B cell (primary cell): Measurements from ENCODE around the gene IPO11. TPM values are rescaled to one million over a fixed set of nuclear protein-coding genes. Genes with fewer than 3 reads are reported as not detected.
"Not testable (repeated sequence)": the region's sequence is repeated elsewhere in the genome, so short reads cannot be mapped to it uniquely, and the experiment has no call there.

ENCODE experiments used
- ATAC-seq: fragments of 200-7000 bp; cut with Tn5 transposase; one replicate; pipeline ENCODE4 v1.10.0; 2021; ENCODE audit warnings: low read depth, mild to moderate bottlenecking, moderate number of reproducible peaks, moderate library complexity
- CTCF ChIA-PET: fragments of 350-600 bp; sonication (Branson Sonifier 250); formaldehyde crosslinking; loops from one replicate; lab custom pipeline; 2021; ENCODE audit warnings: antibody characterized with exemption, inconsistent platforms; lab: Charles Lee
- POLR2A ChIA-PET: fragments of 350-600 bp; sonication (Branson Sonifier 250); formaldehyde crosslinking; loops from one replicate; lab custom pipeline; 2021; ENCODE audit warnings: antibody characterized with exemption; lab: Charles Lee
- DNase-seq: peaks from one replicate; pipeline ENCODE4 v3.0.0; 2013
- H2AFZ ChIP-seq: 2 replicates; pipeline ENCODE4 v1.6.1; 2012; ENCODE audit warnings: mild to moderate bottlenecking, low read depth, low read length; ENCODE audit not compliant: insufficient read depth, poor library complexity, severe bottlenecking
- H3K27ac ChIP-seq, 2 donors: 1 replicate in 1 of 2; 2 replicates in 1 of 2; pipeline ENCODE4 v1.5.1; 2012 to 2013; ENCODE audit warnings: low read length in 2 of 2, mild to moderate bottlenecking in 2 of 2, moderate library complexity in 1 of 2
- H3K27me3 ChIP-seq, 4 experiments: fragments of 200-600 bp in 1 of 4; sonication (generic) in 1 of 4; replicated peaks in 1 of 4; 1 replicate in 2 of 4; 2 replicates in 2 of 4; pipeline versions ENCODE4 v1.6.1 to v1.7.0; 2013 to 2016; ENCODE audit warnings: low read length in 3 of 4, mild to moderate bottlenecking in 2 of 4, mixed read lengths in 1 of 4, moderate library complexity in 1 of 4; ENCODE audit not compliant: insufficient read depth in 4 of 4, control insufficient read depth in 3 of 4; ENCODE audit errors: control extremely low read depth in 1 of 4
- H3K36me3 ChIP-seq, 2 experiments: replicated peaks in 1 of 2; 1 replicate in 1 of 2; 2 replicates in 1 of 2; pipeline versions ENCODE4 v1.6.1 to v1.7.1; 2013; ENCODE audit warnings: low read length in 1 of 2; ENCODE audit not compliant: insufficient read depth in 2 of 2, control insufficient read depth in 1 of 2; ENCODE audit errors: control extremely low read depth in 1 of 2, extremely low read depth in 1 of 2
- H3K4me1 ChIP-seq, 2 donors: fragments of 200-600 bp in 1 of 2; sonication (generic) in 1 of 2; 1 replicate in 1 of 2; 2 replicates in 1 of 2; pipeline versions ENCODE4 v1.5.1 to v1.6.1; 2013 to 2017; ENCODE audit warnings: low read length in 2 of 2; ENCODE audit not compliant: control insufficient read depth in 2 of 2, insufficient read depth in 2 of 2
- H3K4me2 ChIP-seq: replicated peaks from 2 replicates; pipeline ENCODE3; 2012; ENCODE audit warnings: mild to moderate bottlenecking, low read depth, low read length; ENCODE audit not compliant: poor library complexity, severe bottlenecking
- H3K4me3 ChIP-seq, 5 experiments: fragments of 200-600 bp in 1 of 5; sonication (generic) in 1 of 5; 1 replicate in 3 of 5; 2 replicates in 2 of 5; pipeline versions ENCODE4 v1.5.1 to v1.7.0; 2011 to 2016; ENCODE audit warnings: low read length in 4 of 5, mild to moderate bottlenecking in 4 of 5, low read depth in 2 of 5, control low read depth in 1 of 5, moderate library complexity in 1 of 5; ENCODE audit not compliant: insufficient read depth in 1 of 5; ENCODE audit errors: control extremely low read depth in 1 of 5, extremely low read depth in 1 of 5
- H3K79me2 ChIP-seq: fragments of 200-600 bp; sonication (generic); one replicate; pipeline ENCODE4 v1.6.0; 2016; ENCODE audit warnings: low read length; ENCODE audit not compliant: control insufficient read depth, insufficient read depth
- H3K9ac ChIP-seq: fragments of 200-600 bp; sonication (generic); 2 replicates; pipeline ENCODE4 v1.6.1; 2017; ENCODE audit warnings: mild to moderate bottlenecking, low read length, moderate library complexity
- H3K9me3 ChIP-seq, 3 donors: one replicate each; pipeline versions ENCODE4 v1.6.1 to v1.7.1; 2013; ENCODE audit warnings: low read length in 2 of 3; ENCODE audit not compliant: control insufficient read depth in 2 of 3, insufficient read depth in 1 of 3; ENCODE audit errors: control extremely low read depth in 1 of 3
- H4K20me1 ChIP-seq: 2 replicates; pipeline ENCODE4 v1.6.0; 2012; ENCODE audit warnings: mild to moderate bottlenecking, low read length; ENCODE audit not compliant: insufficient read depth, control insufficient read depth, poor library complexity, severe bottlenecking
- H3K27ac Mint-ChIP-seq: one replicate; pipeline ENCODE4 v1.8.0; 2021; ENCODE audit warnings: mixed read lengths
- H3K27me3 Mint-ChIP-seq: one replicate; pipeline ENCODE4 v1.8.0; 2021; ENCODE audit warnings: mixed read lengths
- H3K4me1 Mint-ChIP-seq: one replicate; pipeline ENCODE4 v1.8.0; 2021; ENCODE audit warnings: mixed read lengths
- H3K4me3 Mint-ChIP-seq: one replicate; pipeline ENCODE4 v1.8.0; 2021; ENCODE audit warnings: mixed read lengths
- H3K9me3 Mint-ChIP-seq: one replicate; pipeline ENCODE4 v1.8.0; 2022; ENCODE audit warnings: mixed read lengths; ENCODE audit not compliant: insufficient read depth
- CTCF ChIP-seq: fragments of 200-600 bp; IDR thresholded peaks from one replicate; pipeline ENCODE4 v1.8.0; 2022; ENCODE audit warnings: antibody characterized with exemption, mild to moderate bottlenecking
- EZH2 ChIP-seq: IDR thresholded peaks from 2 replicates; pipeline ENCODE4 v1.6.1; 2012; ENCODE audit warnings: borderline replicate concordance, low read depth, mild to moderate bottlenecking, moderate library complexity, low read length; ENCODE audit not compliant: insufficient read depth, poor library complexity, severe bottlenecking
- WGBS: methylation state at CpG from one replicate; pipeline ENCODE4 v1.1.5; 2013; ENCODE audit warnings: missing lambda C conversion rate; ENCODE audit not compliant: insufficient coverage; 5-methylcytosine and 5-hydroxymethylcytosine counted together
- intact Hi-C: fragments of 100-400 bp; cut with micrococcal nuclease; formaldehyde crosslinking; loops from one replicate; pipeline ENCODE4 v1.10.0; 2022
- polyA plus RNA-seq: library from polyadenylated mRNA; depleted of rRNA; stranded (reverse); fragments of >200 nt; gene quantifications from 2 replicates; pipeline ENCODE4 v1.2.3, GENCODE V29; 2012
- total RNA-seq, 2 donors: library from RNA; stranded (reverse); fragments of 120-200 nt in 1 of 2; gene quantifications; 1 replicate in 1 of 2; 2 replicates in 1 of 2; pipeline versions ENCODE4 v1.2.3 to v1.2.4, GENCODE V29; 2013 to 2022

Gene IPO11
- total and polyA plus RNA-seq, 2 donors (not counting 1 experiment from before 2014, with no cell fraction given), result 3.8 to 37.4 TPM

- no peaks in the 10 kb centered on the region for H3K79me2 ChIP-seq
- no peak overlapping the region for H3K27ac ChIP-seq
- H3K4me3 ChIP-seq, result no peak overlapping the region
- H3K36me3 ChIP-seq, result peaks cover 2 to 21% of the 10 kb centered on the region in 2 experiments
- H3K4me1 Mint-ChIP-seq, result peaks cover 4% of the 10 kb centered on the region
- no peak overlapping the region for H2AFZ ChIP-seq
- H3K9me3 Mint-ChIP-seq, result peaks cover 3% of the 10 kb centered on the region
- no peaks in the 10 kb centered on the region for H3K27me3 ChIP-seq
- H3K27me3 Mint-ChIP-seq, result no peaks in the 10 kb centered on the region
- WGBS, result 100% methylated on average over 3 of the region's 5 CpGs
- ATAC-seq, result no peak
- H3K9me3 ChIP-seq, result peaks cover 0 to 3% (median 0%) of the 10 kb centered on the region in 3 donors
- TF ChIP-seq CTCF (no peak), EZH2 (no peak)
- CTCF ChIA-PET, result no interaction called here
- H3K27ac Mint-ChIP-seq, result no peak overlapping the region
- H3K4me3 Mint-ChIP-seq, result no peak overlapping the region
- POLR2A ChIA-PET, result no interaction called here
- H3K4me1 ChIP-seq, result peaks cover 0 to 3% of the 10 kb centered on the region in 2 donors
- no peaks in the 10 kb centered on the region for H4K20me1 ChIP-seq
- no peak overlapping the region for H3K4me2 ChIP-seq
- intact Hi-C loops, result no loop called here
- H3K9ac ChIP-seq, result no peak overlapping the region
- no peak for DNase-seq
Measured at GRCh38 chr5:62506659-62507460, 94.3 kb downstream of the IPO11 start.

GRCh38 chr5:62508760-62509159 lies 96.2 kb downstream of the IPO11 start:
- POLR2A ChIA-PET, result not testable (repeated sequence)
- peaks cover 2 to 17% of the 10 kb centered on the region in 2 experiments for H3K36me3 ChIP-seq

More at GRCh38 chr5:62508760-62509159, 96.2 kb downstream of the IPO11 start:
- H3K27ac Mint-ChIP-seq, H3K27me3 ChIP-seq, H3K4me1 Mint-ChIP-seq, H3K4me3 ChIP-seq, H3K9me3 Mint-ChIP-seq, H3K4me3 Mint-ChIP-seq, H3K27ac ChIP-seq, H2AFZ ChIP-seq, ATAC-seq, H3K4me2 ChIP-seq, DNase-seq, H3K79me2 ChIP-seq, H3K4me1 ChIP-seq, H3K9me3 ChIP-seq, H4K20me1 ChIP-seq, CTCF ChIA-PET, H3K27me3 Mint-ChIP-seq, H3K9ac ChIP-seq, intact Hi-C loops: not testable (repeated sequence)
- no CpG with 5 or more reads among the region's 5 CpGs for WGBS
